Spleen (tissue), 11 donors: Measurements from ENCODE around the gene RAVER2. TPM values are rescaled to one million over a fixed set of nuclear protein-coding genes. Genes with fewer than 3 reads are reported as not detected.
A peak's percentile ranks its signal among the peaks of the same experiment; 100 is the strongest.

Source experiments
- DNase-seq: peaks from one replicate; pipeline ENCODE4 v3.0.0-alpha.2; 2020
- H3K27ac ChIP-seq, 8 donors: fragments of 200-600 bp; sonication (generic) in 7 of 8; 1 replicate in 4 of 8; 2 replicates in 4 of 8; pipeline versions ENCODE4 v1.5.0 to v1.8.0; 2016 to 2021; ENCODE audit warnings: inconsistent platforms in 4 of 8, mild to moderate bottlenecking in 4 of 8, moderate library complexity in 1 of 8
- H3K27me3 ChIP-seq, 7 donors: fragments of 200-600 bp; sonication (generic) in 6 of 7; replicated peaks in 1 of 7; 1 replicate in 4 of 7; 2 replicates in 3 of 7; pipeline versions ENCODE4 v1.5.0 to v1.8.0; 2016 to 2021; ENCODE audit warnings: inconsistent platforms in 3 of 7, mild to moderate bottlenecking in 1 of 7
- H3K36me3 ChIP-seq, 6 donors: fragments of 200-600 bp; sonication (generic) in 5 of 6; 1 replicate in 4 of 6; 2 replicates in 2 of 6; pipeline versions ENCODE4 v1.5.0 to v1.8.0; 2016 to 2021; ENCODE audit warnings: inconsistent platforms in 2 of 6
- H3K4me1 ChIP-seq, 6 donors: fragments of 200-600 bp; sonication (generic) in 5 of 6; 1 replicate in 3 of 6; 2 replicates in 3 of 6; pipeline versions ENCODE4 v1.5.0 to v1.8.0; 2016 to 2021; ENCODE audit warnings: inconsistent platforms in 3 of 6
- H3K4me3 ChIP-seq, 8 donors: fragments of 200-600 bp; sonication (generic) in 7 of 8; 1 replicate in 4 of 8; 2 replicates in 4 of 8; pipeline versions ENCODE4 v1.5.0 to v1.8.0; 2016 to 2021; ENCODE audit warnings: inconsistent platforms in 4 of 8, mild to moderate bottlenecking in 4 of 8, moderate library complexity in 2 of 8
- H3K9me3 ChIP-seq, 8 donors: fragments of 200-600 bp; sonication (generic) in 7 of 8; 1 replicate in 4 of 8; 2 replicates in 4 of 8; pipeline versions ENCODE4 v1.5.0 to v1.8.0; 2016 to 2021; ENCODE audit warnings: inconsistent platforms in 4 of 8
- CTCF ChIP-seq, 11 experiments: fragments of 200-600 bp in 7 of 11; fragments of 450-650 bp in 4 of 11; sonication (generic) in 4 of 11; IDR thresholded peaks in 8 of 11; conservative IDR thresholded peaks in 3 of 11; 1 replicate in 7 of 11; 2 replicates in 4 of 11; pipeline versions ENCODE4 v1.4.0 to v1.8.0; 2016 to 2021; ENCODE audit warnings: antibody characterized with exemption in 11 of 11, inconsistent platforms in 4 of 11, mild to moderate bottlenecking in 1 of 11
- POLR2A ChIP-seq, 3 donors: fragments of 450-650 bp; IDR thresholded peaks; one replicate each; pipeline ENCODE4 v1.5.1; 2017; ENCODE audit warnings: antibody characterized with exemption in 3 of 3, mild to moderate bottlenecking in 1 of 3
- POLR2AphosphoS5 ChIP-seq, 3 donors: sonication (generic); formaldehyde crosslinking; IDR thresholded peaks; one replicate each; pipeline ENCODE4 v1.5.1; 2017; ENCODE audit warnings: antibody characterized with exemption in 3 of 3
- WGBS, 5 donors: extraction: QIAGEN DNeasy Blood & Tissue Kit in 3 of 5; methylation state at CpG; one replicate each; pipeline versions ENCODE4 v1.1.5 to v1.1.7; 2013 to 2018; 5-methylcytosine and 5-hydroxymethylcytosine counted together
- intact Hi-C: fragments of 100-400 bp; cut with DNase I; formaldehyde crosslinking; loops from one replicate; pipeline ENCODE4 v1.15.0; 2023; ENCODE audit warnings: low total_unique reads
- polyA plus RNA-seq, 3 donors: library from polyadenylated mRNA; stranded (reverse); fragments of 200-250 nt; gene quantifications; one replicate each; pipeline ENCODE4 v1.2.1, GENCODE V29; 2013
- total RNA-seq, 7 donors: library from RNA; depleted of rRNA in 3 of 7; stranded (reverse); fragments of >200 nt in 3 of 7; fragmentation: NEBNext Ultra II Directional in 4 of 7; extraction: Animal tissue kit (Norgen Biotek cat#: 25700) in 4 of 7; gene quantifications; one replicate each; pipeline versions ENCODE4 v1.1.0 to v1.2.1, GENCODE V29; 2016 to 2021
- donor health status: healthy with polysubstance abuse.
- donor health status: DM: no; HTN: no; CAD: no; lungs with moderate emphysema.
- donor health status: DM: no; HTN: no; CAD: no.
- donor health status: Bipolar disorder and iron deficiency.
- donor health status: healthy.
- donor health status: DM: no; HTN: no; CAD: no.
- donor health status: DM: yes; HTN: yes; CAD: no.

Gene RAVER2
- total and polyA plus RNA-seq, 10 donors: 1.8 to 14.1 (median 7.7) TPM

GRCh38 chr1:64743954-64744491, 852 bp upstream of the RAVER2 start:
- peak overlapping the region; percentile 51 to 77 (median 71) for H3K4me3 ChIP-seq
- H3K36me3 ChIP-seq: no peaks in the 10 kb centered on the region
- TF ChIP-seq POLR2A (IDR thresholded peaks at IDR 0.05) (no peak), CTCF (IDR thresholded peaks at IDR 0.05 in 8 of 11, conservative IDR thresholded peaks at IDR 0.05 in 3 of 11) (no peak), POLR2AphosphoS5 (IDR thresholded peaks at IDR 0.05) (no peak)
- WGBS, 5 donors: 11 to 20% (median 13%) methylated on average over 4 of the region's 4 CpGs
- H3K27ac ChIP-seq: peak overlapping the region in 7 of 8 donors; percentile 72 to 86 (median 77)
- H3K27me3 ChIP-seq: peaks cover 0 to 4% (median 0%) of the 10 kb centered on the region in 7 donors
- no peak for DNase-seq
- no peaks in the 10 kb centered on the region for H3K9me3 ChIP-seq
- H3K4me1 ChIP-seq: peaks cover 0 to 48% (median 30%) of the 10 kb centered on the region in 6 donors
- intact Hi-C loops: no loop called here

- Histone ChIP-seq H3K4me3 (peak overlapping the region; percentile 53 to 77 (median 71)), H3K36me3 (no peaks in the 10 kb centered on the region), H3K27me3 (peaks cover 0 to 4% (median 0%) of the 10 kb centered on the region in 7 donors), H3K9me3 (no peaks in the 10 kb centered on the region), H3K27ac (peak overlapping the region; percentile 23 to 86 (median 77)), H3K4me1 (peaks cover 0 to 48% (median 30%) of the 10 kb centered on the region in 6 donors)
- intact Hi-C loops: no loop called here
- no peak for TF ChIP-seq POLR2AphosphoS5 (IDR thresholded peaks at IDR 0.05)
- no peak for TF ChIP-seq POLR2A (IDR thresholded peaks at IDR 0.05)
- no peak for TF ChIP-seq CTCF (IDR thresholded peaks at IDR 0.05 in 8 of 11, conservative IDR thresholded peaks at IDR 0.05 in 3 of 11)
- peak; percentile 80 for DNase-seq
- 1% methylated on average over 29 to 67 of the region's 67 CpGs for WGBS, 5 donors
Measured at GRCh38 chr1:64745181-64745985, 508 bp downstream of the RAVER2 start.

GRCh38 chr1:64745986-64746940, 1.4 kb downstream of the RAVER2 start:
- intact Hi-C loops: no loop called here
- H3K27ac ChIP-seq: peak overlapping the region; percentile 23 to 86 (median 77)
- DNase-seq: no peak

More at GRCh38 chr1:64745986-64746940, 1.4 kb downstream of the RAVER2 start:
- Histone ChIP-seq H3K36me3 (no peaks in the 10 kb centered on the region), H3K4me1 (peaks cover 0 to 48% (median 30%) of the 10 kb centered on the region in 6 donors), H3K4me3 (peak overlapping the region; percentile 53 to 77 (median 71)), H3K27me3 (peaks cover 0 to 4% (median 0%) of the 10 kb centered on the region in 7 donors), H3K9me3 (no peaks in the 10 kb centered on the region)
- TF ChIP-seq POLR2AphosphoS5 (IDR thresholded peaks at IDR 0.05) (no peak), CTCF (IDR thresholded peaks at IDR 0.05 in 8 of 11, conservative IDR thresholded peaks at IDR 0.05 in 3 of 11) (no peak), POLR2A (IDR thresholded peaks at IDR 0.05) (no peak)
- WGBS, 5 donors: 26 to 44% (median 33%) methylated on average over 8 of the region's 8 CpGs
